Parathyroid adenoma (tissue), 2 donors: ENCODE results near the gene TMEM184A.

Experiments used
- H2AFZ ChIP-seq: fragments of 300-600 bp; sonication (generic); one replicate; pipeline ENCODE4 v1.7.0; 2017; ENCODE audit warnings: antibody characterized with exemption, mild to moderate bottlenecking
- H3K27ac ChIP-seq: fragments of 300-600 bp; sonication (generic); one replicate; pipeline ENCODE4 v1.7.0; 2017
- H3K27me3 ChIP-seq: fragments of 300-600 bp; sonication (generic); one replicate; pipeline ENCODE4 v1.7.0; 2017; ENCODE audit warnings: low read length; ENCODE audit not compliant: control insufficient read depth, insufficient read depth
- H3K36me3 ChIP-seq: fragments of 300-600 bp; sonication (generic); one replicate; pipeline ENCODE4 v1.7.0; 2017; ENCODE audit warnings: low read length; ENCODE audit not compliant: control insufficient read depth, insufficient read depth
- H3K4me1 ChIP-seq: fragments of 300-600 bp; sonication (generic); one replicate; pipeline ENCODE4 v1.7.0; 2017; ENCODE audit warnings: control low read depth
- H3K4me2 ChIP-seq: fragments of 300-600 bp; sonication (generic); one replicate; pipeline ENCODE4 v1.7.0; 2017; ENCODE audit warnings: low read length
- H3K4me3 ChIP-seq: fragments of 300-600 bp; sonication (generic); one replicate; pipeline ENCODE4 v1.7.0; 2017; ENCODE audit warnings: low read depth, low read length
- H3K79me2 ChIP-seq: fragments of 300-600 bp; sonication (generic); one replicate; pipeline ENCODE4 v1.7.0; 2017; ENCODE audit warnings: control low read depth
- H3K9ac ChIP-seq: fragments of 300-600 bp; sonication (generic); one replicate; pipeline ENCODE4 v1.7.0; 2017; ENCODE audit warnings: mild to moderate bottlenecking
- H3K9me3 ChIP-seq: fragments of 300-600 bp; sonication (generic); one replicate; pipeline ENCODE4 v1.7.0; 2017; ENCODE audit warnings: low read length; ENCODE audit not compliant: control insufficient read depth
- TF ChIP-seq, protein P1 (sequence below): fragments of 300-600 bp; sonication (generic); IDR thresholded peaks from one replicate; pipeline ENCODE4 v1.7.0; 2017; ENCODE audit warnings: antibody characterized with exemption, mild to moderate bottlenecking
- donor health status: primary hyperparathyroidism.

TMEM184A gene

DNA sequence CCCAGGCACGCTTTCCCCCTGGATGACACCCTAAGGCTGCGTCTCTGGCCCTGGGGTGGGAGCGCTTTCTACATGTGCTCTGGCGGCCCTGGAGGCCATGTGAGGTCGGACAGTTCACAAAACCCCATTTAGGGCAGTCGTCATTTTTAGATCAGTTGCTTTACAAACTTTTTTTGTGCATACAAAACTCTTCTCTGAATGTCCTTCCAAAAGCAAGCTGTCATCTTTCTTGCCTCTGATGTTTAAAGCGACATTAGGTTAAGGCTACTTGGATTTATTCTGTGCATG is 19.6 kb downstream of the TMEM184A start:
- no peaks in the 10 kb centered on the region for H3K27me3 ChIP-seq
- peaks cover 5% of the 10 kb centered on the region for H3K79me2 ChIP-seq
- no peaks in the 10 kb centered on the region for H3K36me3 ChIP-seq
- TF ChIP-seq, protein P1, sequence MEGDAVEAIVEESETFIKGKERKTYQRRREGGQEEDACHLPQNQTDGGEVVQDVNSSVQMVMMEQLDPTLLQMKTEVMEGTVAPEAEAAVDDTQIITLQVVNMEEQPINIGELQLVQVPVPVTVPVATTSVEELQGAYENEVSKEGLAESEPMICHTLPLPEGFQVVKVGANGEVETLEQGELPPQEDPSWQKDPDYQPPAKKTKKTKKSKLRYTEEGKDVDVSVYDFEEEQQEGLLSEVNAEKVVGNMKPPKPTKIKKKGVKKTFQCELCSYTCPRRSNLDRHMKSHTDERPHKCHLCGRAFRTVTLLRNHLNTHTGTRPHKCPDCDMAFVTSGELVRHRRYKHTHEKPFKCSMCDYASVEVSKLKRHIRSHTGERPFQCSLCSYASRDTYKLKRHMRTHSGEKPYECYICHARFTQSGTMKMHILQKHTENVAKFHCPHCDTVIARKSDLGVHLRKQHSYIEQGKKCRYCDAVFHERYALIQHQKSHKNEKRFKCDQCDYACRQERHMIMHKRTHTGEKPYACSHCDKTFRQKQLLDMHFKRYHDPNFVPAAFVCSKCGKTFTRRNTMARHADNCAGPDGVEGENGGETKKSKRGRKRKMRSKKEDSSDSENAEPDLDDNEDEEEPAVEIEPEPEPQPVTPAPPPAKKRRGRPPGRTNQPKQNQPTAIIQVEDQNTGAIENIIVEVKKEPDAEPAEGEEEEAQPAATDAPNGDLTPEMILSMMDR: no peak
- H3K27ac ChIP-seq: peak overlapping the region; percentile 96
- H3K4me1 ChIP-seq: peaks cover 16% of the 10 kb centered on the region
- no peak overlapping the region for H2AFZ ChIP-seq
- no peaks in the 10 kb centered on the region for H3K9me3 ChIP-seq
- H3K4me3 ChIP-seq: no peak overlapping the region
- no peak overlapping the region for H3K9ac ChIP-seq
- H3K4me2 ChIP-seq: no peak overlapping the region

DNA sequence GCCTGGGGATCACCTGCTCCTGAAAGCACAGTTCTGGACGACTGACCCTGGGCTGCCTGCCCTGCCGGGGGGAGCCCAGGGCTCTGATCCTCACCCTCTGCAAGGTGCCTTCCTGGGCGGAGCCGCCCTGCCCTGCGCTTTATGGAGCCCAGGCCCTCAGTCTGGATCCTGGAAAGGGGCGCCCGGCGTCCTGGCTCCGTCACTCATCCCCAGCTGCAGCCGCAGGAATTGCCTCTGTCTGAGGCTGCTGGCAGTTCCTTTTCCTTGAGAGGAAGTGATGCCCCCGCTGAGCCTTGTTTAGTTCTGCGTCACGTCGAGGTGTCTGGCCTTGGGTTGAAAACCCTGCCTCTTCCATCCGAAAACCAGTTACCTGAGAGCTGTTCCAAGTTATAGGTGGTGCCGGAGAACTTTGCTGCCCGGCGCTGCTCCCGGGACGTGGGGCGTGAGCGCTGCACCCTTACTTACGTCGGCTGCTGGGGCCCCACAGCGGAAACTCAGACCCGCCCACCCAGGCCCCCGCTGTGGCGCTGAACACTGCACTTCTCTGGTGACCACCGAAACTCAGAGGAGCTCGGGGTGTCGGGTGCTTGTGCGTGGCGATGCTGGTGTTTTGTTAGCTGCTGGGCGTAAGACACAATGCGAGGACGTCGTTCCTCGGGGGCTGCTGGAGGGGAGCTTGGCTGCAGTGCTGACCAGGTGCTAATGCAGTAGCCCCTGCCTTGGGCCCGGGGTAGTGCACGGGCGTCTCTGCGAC is 20.1 kb downstream of the TMEM184A start:
- Histone ChIP-seq H3K9me3 (no peaks in the 10 kb centered on the region), H3K4me1 (peaks cover 18% of the 10 kb centered on the region), H3K36me3 (no peaks in the 10 kb centered on the region), H3K27ac (no peak overlapping the region), H3K27me3 (no peaks in the 10 kb centered on the region), H3K4me3 (no peak overlapping the region), H3K9ac (no peak overlapping the region), H3K4me2 (no peak overlapping the region), H3K79me2 (peaks cover 5% of the 10 kb centered on the region), H2AFZ (no peak overlapping the region)
- TF ChIP-seq, protein P1: no peak

DNA sequence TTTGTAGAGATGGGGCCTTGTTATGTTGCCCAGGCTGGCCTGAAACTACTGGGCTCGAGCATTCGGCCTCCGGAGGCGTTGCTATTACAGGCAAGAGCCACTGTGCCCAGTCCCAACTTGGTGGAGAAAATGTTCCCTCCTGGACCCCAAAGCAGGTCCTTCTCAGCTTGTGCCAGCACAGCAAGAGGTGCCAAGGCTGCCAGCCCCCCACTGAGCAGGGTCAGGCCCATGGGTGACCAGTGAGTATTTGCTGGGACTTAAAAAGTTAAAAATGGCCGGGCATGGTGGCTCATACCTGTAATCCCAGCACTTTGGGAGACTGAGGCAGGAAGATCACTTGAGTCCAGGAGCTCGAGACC is 20.9 kb downstream of the TMEM184A start:
- Histone ChIP-seq H3K27ac (no peak overlapping the region), H3K9ac (no peak overlapping the region)
- TF ChIP-seq, protein P1: no peak

DNA sequence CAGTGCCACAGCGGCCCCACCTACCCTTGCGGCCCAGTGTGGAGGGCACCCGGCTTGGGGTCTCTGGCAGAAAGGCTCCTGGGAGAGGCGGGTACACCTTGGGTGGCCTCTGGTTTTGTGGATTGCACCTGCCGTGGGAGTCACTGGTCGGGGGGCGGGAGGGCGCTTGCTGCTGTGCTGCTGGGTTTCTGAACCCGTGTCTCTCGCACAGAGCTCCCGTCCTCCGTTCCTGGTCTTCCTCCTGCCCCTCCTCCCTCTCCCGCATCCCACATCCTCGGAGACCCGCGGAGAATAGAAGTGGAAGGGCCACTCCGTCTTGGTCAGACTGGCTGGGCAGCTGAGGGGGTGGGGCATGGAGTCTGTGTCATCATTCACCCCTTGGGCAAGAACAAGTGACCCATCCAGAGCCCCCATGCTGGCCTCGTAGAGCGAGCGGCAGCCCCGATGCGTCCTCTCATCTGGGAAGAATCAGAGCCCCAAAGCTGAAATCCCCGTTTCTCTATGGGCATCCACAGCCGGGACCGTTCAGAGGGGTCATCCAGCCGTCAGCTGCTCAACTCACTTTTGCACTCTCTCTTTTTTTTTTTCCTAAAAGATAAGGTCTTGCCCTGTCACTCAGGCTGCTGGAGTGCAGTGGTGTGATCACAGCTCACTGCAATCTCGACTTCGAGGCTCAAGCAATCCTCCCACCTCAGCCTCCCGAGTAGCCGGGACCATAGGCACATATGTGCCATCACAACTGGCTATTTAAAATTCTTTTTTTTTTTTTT is 21.5 kb downstream of the TMEM184A start:
- TF ChIP-seq, protein P1: no peak
- no peaks in the 10 kb centered on the region for H3K36me3 ChIP-seq
- no peak overlapping the region for H3K4me3 ChIP-seq
- H3K27ac ChIP-seq: no peak overlapping the region
- peaks cover 22% of the 10 kb centered on the region for H3K4me1 ChIP-seq
- no peaks in the 10 kb centered on the region for H3K27me3 ChIP-seq
- H2AFZ ChIP-seq: no peak overlapping the region
- no peak overlapping the region for H3K9ac ChIP-seq
- H3K4me2 ChIP-seq: no peak overlapping the region
- peaks cover 5% of the 10 kb centered on the region for H3K79me2 ChIP-seq
- H3K9me3 ChIP-seq: no peaks in the 10 kb centered on the region

More for the DNA sequence above, 20.9 kb downstream of the TMEM184A start:
- Histone ChIP-seq H2AFZ (no peak overlapping the region), H3K27me3 (no peaks in the 10 kb centered on the region), H3K9me3 (no peaks in the 10 kb centered on the region), H3K4me1 (peaks cover 20% of the 10 kb centered on the region), H3K36me3 (no peaks in the 10 kb centered on the region), H3K79me2 (peaks cover 5% of the 10 kb centered on the region), H3K4me2 (no peak overlapping the region), H3K4me3 (no peak overlapping the region)
